ENCODE data around the gene MICAL2. TPM values are rescaled to one million over a fixed set of nuclear protein-coding genes. Genes with fewer than 3 reads are reported as not detected.

The MICAL2 gene
- total RNA-seq, 6 experiments from 2014 or later = 17.0 to 50.7 (median 35.9) TPM

DNA sequence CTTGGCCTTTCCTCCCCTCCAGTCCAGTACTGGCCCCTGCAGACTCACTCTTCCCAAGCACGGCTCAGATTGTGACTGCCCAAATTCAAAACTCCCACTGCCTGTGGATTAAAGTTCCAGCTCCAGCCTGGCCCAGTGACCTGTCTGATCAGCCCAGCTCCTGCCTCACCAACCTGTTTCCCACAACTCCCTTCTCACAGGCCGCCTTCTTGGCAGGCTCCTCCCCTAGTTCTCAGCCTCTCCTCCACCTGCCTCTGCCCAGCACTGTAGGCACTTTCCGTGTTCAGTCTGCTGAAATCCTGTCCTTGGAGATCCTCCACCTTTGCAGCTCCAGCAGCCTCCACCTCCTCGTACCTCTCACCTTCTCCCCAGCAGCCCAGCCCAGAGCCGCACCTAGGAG lies 68.6 kb downstream of the MICAL2 start:
- Histone ChIP-seq H3K4me3 (no peak overlapping the region), H3K27me3 (no peaks in the 10 kb centered on the region), H3K27ac (no peak overlapping the region), H3K4me1 (no peaks in the 10 kb centered on the region), H3K9me3 (no peaks in the 10 kb centered on the region), H3K36me3 (no peaks in the 10 kb centered on the region)
- peak in 1 of 4 donors; percentile 7 for ATAC-seq
- intact Hi-C loops (cut with DNase I) = no loop called here
- DNase-seq = no peak
- 100% methylated on average over 3 of the region's 5 CpGs for WGBS (ENCODE audit: insufficient coverage, low coverage, low lambda C conversion rate, missing lambda C conversion rate)
- TF ChIP-seq, protein P1, sequence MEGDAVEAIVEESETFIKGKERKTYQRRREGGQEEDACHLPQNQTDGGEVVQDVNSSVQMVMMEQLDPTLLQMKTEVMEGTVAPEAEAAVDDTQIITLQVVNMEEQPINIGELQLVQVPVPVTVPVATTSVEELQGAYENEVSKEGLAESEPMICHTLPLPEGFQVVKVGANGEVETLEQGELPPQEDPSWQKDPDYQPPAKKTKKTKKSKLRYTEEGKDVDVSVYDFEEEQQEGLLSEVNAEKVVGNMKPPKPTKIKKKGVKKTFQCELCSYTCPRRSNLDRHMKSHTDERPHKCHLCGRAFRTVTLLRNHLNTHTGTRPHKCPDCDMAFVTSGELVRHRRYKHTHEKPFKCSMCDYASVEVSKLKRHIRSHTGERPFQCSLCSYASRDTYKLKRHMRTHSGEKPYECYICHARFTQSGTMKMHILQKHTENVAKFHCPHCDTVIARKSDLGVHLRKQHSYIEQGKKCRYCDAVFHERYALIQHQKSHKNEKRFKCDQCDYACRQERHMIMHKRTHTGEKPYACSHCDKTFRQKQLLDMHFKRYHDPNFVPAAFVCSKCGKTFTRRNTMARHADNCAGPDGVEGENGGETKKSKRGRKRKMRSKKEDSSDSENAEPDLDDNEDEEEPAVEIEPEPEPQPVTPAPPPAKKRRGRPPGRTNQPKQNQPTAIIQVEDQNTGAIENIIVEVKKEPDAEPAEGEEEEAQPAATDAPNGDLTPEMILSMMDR (IDR thresholded peaks at IDR 0.05) = no peak

DNA sequence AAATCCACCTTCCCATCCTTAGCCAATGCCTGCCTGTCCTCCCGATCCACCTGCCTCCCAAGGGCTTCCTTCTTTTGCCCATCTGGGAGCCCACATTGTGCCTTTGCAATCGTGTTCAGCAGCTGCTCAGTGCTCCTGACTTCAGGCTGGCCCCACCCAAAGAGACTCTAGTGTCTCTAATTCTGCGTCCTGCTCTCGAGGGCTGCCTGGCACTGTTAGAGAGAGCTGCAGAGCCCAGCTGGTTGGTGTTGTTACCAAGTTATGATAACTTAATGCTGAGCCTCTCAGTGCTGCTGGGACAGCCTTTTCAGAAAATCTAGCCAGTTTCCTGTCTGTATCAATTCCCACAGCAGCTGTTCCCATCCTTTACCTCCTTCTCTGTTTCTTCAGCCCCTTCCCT lies 69.1 kb downstream of the MICAL2 start:
- no peaks in the 10 kb centered on the region for H3K36me3 ChIP-seq
- no peak for DNase-seq
- no peaks in the 10 kb centered on the region for H3K4me1 ChIP-seq
- no peak overlapping the region for H3K27ac ChIP-seq
- peak in 1 of 4 donors; percentile 17 for ATAC-seq
- H3K9me3 ChIP-seq = no peaks in the 10 kb centered on the region
- intact Hi-C loops (cut with DNase I) = no loop called here
- H3K27me3 ChIP-seq = no peaks in the 10 kb centered on the region
- 73% methylated on average over 3 of the region's 4 CpGs for WGBS (ENCODE audit: insufficient coverage, low coverage, low lambda C conversion rate, missing lambda C conversion rate)
- TF ChIP-seq POLR2A (IDR thresholded peaks at IDR 0.05) = no peak
- TF ChIP-seq, protein P1 (IDR thresholded peaks at IDR 0.05) = no peak
- H3K4me3 ChIP-seq = no peak overlapping the region

DNA sequence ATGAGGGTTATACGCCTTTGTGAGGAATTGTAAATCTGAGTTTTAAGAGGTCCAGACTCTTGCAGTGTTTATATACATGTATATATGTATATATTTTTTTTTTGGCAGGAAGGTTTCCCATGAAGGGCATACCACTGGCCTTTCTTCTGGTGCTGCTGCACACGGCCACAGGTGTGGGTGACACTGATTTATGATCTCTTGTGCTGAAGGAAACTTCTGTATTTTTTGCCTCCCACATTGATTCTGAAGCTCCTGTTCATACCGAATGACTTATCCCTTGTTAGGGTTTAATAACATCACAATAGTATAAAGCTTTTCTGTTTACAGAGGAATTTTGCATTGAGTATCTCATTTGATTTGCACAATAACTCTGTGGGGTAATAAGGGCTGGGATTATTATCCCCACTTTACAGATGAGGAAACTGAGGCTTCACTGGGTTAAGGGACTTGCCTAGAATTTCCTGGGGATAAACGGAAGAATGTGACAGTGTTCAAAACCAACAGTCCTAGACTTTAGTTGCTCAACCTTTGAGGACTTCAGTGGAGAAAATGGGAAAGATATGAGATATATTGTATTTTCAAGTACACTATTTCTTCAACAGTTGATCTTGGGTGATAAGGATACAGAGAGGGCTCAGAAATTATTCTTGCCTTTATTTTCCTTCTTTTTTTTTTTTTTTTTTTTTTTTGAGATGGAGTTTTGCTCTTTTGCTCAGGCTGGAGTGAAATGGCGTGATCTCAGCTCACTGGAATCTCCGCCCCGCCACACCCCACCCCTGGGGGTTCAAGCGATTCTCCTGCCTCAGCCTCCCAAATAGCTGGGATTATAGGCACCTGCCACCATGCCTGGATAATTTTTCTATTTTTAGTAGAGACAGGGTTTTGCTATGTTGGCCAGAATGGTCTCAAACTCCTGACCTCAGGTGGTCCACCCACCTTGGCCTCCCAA lies 70.1 kb downstream of the MICAL2 start:
- Histone ChIP-seq H3K27me3 (no peaks in the 10 kb centered on the region), H3K27ac (no peak overlapping the region), H3K36me3 (no peaks in the 10 kb centered on the region), H3K4me3 (no peak overlapping the region), H3K4me1 (no peaks in the 10 kb centered on the region), H3K9me3 (no peaks in the 10 kb centered on the region)
- ATAC-seq (no peak), DNase-seq (no peak)
- TF ChIP-seq, protein P1 (IDR thresholded peaks at IDR 0.05) = no peak
- no peak for TF ChIP-seq POLR2A (IDR thresholded peaks at IDR 0.05)
- WGBS (ENCODE audit: insufficient coverage, low coverage, low lambda C conversion rate, missing lambda C conversion rate) = 84% methylated on average over 8 of the region's 8 CpGs
- intact Hi-C loops (cut with DNase I) = no loop called here

DNA sequence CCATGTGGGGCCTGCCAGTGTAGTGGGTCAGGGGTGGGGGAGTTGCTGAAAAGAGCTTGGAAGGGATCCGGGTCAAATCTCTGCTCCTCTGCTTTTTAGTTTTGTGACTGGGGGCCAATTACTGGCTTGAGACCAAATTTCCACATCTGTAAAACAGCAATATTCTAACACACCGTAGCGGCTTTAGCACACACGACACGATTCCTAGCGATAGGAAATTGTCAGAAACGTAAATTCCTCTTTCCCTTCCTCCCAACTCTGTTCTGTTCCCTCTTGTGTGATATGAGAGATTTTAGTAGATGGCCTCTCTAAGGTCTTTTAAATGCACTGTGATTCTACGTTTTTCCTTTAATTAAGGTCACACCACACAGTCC lies 71.9 kb downstream of the MICAL2 start:
- ATAC-seq (no peak), DNase-seq (no peak)
- Histone ChIP-seq H3K4me1 (no peaks in the 10 kb centered on the region), H3K4me3 (no peak overlapping the region), H3K27me3 (no peaks in the 10 kb centered on the region), H3K9me3 (no peaks in the 10 kb centered on the region), H3K27ac (no peak overlapping the region), H3K36me3 (no peaks in the 10 kb centered on the region)
- intact Hi-C loops (cut with DNase I) = no loop called here
- WGBS (ENCODE audit: insufficient coverage, low coverage, low lambda C conversion rate, missing lambda C conversion rate) = 75% methylated on average over 8 of the region's 8 CpGs
- TF ChIP-seq, protein P1 (IDR thresholded peaks at IDR 0.05) = no peak
- no peak for TF ChIP-seq POLR2A (IDR thresholded peaks at IDR 0.05)
